ENCODE data around the gene FARP2. TPM values are rescaled to one million over a fixed set of nuclear protein-coding genes. Genes with fewer than 3 reads are reported as not detected.

Gene FARP2
- total RNA-seq, 2 experiments from 2014 or later, result 17.2 to 18.3 TPM

- Histone ChIP-seq H3K9me3 (ENCODE audit: control insufficient read depth in 1 of 2, insufficient read depth in 1 of 2, low read length in 2 of 2) (no peaks in the 10 kb centered on the region), H3K27ac (ENCODE audit: low read depth in 1 of 2, low read length in 2 of 2) (no peak overlapping the region), H3K4me3 (ENCODE audit: low read length) (no peak overlapping the region), H3K4me1 (ENCODE audit: insufficient read depth, low read length) (no peaks in the 10 kb centered on the region), H3K27me3 (ENCODE audit: control insufficient read depth in 1 of 2, insufficient read depth in 2 of 2, low read length in 2 of 2) (no peaks in the 10 kb centered on the region), H3K36me3 (ENCODE audit: insufficient read depth, low read length) (peaks cover 22% of the 10 kb centered on the region)
- Mint-ChIP-seq H3K4me3 (no peak overlapping the region), H3K4me1 (ENCODE audit: low read depth) (no peaks in the 10 kb centered on the region), H3K27me3 (no peaks in the 10 kb centered on the region), H3K27ac (no peak overlapping the region), H3K9me3 (no peaks in the 10 kb centered on the region), H3K36me3 (ENCODE audit: low read depth) (peaks cover 21% of the 10 kb centered on the region)
- ChIA-PET CTCF (no interaction called here), POLR2A (interaction anchor here (0.5 kb wide), 1 partner anchor 145 kb away, joined by 3 read pairs; the partner anchor contains the start of genes ATG4B and THAP4)
- ATAC-seq (ENCODE audit: poor library complexity), result no peak
- intact Hi-C loops (cut with DNase I, micrococcal nuclease), result no loop called here
- TF ChIP-seq, protein P1, sequence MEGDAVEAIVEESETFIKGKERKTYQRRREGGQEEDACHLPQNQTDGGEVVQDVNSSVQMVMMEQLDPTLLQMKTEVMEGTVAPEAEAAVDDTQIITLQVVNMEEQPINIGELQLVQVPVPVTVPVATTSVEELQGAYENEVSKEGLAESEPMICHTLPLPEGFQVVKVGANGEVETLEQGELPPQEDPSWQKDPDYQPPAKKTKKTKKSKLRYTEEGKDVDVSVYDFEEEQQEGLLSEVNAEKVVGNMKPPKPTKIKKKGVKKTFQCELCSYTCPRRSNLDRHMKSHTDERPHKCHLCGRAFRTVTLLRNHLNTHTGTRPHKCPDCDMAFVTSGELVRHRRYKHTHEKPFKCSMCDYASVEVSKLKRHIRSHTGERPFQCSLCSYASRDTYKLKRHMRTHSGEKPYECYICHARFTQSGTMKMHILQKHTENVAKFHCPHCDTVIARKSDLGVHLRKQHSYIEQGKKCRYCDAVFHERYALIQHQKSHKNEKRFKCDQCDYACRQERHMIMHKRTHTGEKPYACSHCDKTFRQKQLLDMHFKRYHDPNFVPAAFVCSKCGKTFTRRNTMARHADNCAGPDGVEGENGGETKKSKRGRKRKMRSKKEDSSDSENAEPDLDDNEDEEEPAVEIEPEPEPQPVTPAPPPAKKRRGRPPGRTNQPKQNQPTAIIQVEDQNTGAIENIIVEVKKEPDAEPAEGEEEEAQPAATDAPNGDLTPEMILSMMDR (IDR thresholded peaks at IDR 0.05), result no peak
- no peak for DNase-seq
Observed at GRCh38 chr2:241492174-241492565, 136.1 kb downstream of the FARP2 start.

DNA sequence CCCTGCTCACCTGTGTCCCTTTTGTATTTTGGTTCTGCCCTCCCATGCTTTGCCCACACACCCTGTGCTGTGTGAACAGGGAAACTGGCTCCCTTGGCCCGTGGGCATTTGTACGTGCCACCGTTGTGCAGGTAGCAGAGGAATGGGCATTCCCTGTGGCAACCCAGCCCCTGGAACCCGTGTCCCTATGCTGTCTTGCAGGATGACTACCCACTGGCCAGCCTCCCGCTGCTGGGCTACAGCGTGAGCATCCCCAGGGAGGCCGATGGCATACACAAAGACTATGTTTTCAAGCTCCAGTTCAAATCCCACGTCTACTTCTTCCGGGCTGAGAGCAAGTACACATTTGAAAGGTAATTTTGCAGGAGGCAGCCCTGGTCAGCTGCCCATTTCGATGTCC lies 137.0 kb downstream of the FARP2 start:
- Histone ChIP-seq H3K9me3 (ENCODE audit: control insufficient read depth in 1 of 2, insufficient read depth in 1 of 2, low read length in 2 of 2) (no peaks in the 10 kb centered on the region), H3K4me1 (ENCODE audit: insufficient read depth, low read length) (no peaks in the 10 kb centered on the region), H3K36me3 (ENCODE audit: insufficient read depth, low read length) (peaks cover 28% of the 10 kb centered on the region), H3K4me3 (ENCODE audit: low read length) (no peak overlapping the region), H3K27ac (ENCODE audit: low read depth in 1 of 2, low read length in 2 of 2) (no peak overlapping the region), H3K27me3 (ENCODE audit: control insufficient read depth in 1 of 2, insufficient read depth in 2 of 2, low read length in 2 of 2) (no peaks in the 10 kb centered on the region)
- peaks cover 21% of the 10 kb centered on the region for H3K36me3 Mint-ChIP-seq (ENCODE audit: low read depth)
- ChIA-PET POLR2A (no interaction called here), CTCF (no interaction called here)
- no peak for DNase-seq
- H3K9me3 Mint-ChIP-seq, result no peaks in the 10 kb centered on the region
- H3K27me3 Mint-ChIP-seq, result no peaks in the 10 kb centered on the region
- no peak for ATAC-seq (ENCODE audit: poor library complexity)
- no peak overlapping the region for H3K4me3 Mint-ChIP-seq
- TF ChIP-seq, protein P1 (IDR thresholded peaks at IDR 0.05), result no peak
- H3K27ac Mint-ChIP-seq, result no peak overlapping the region
- intact Hi-C loops (cut with DNase I, micrococcal nuclease), result no loop called here
- H3K4me1 Mint-ChIP-seq (ENCODE audit: low read depth), result no peaks in the 10 kb centered on the region

DNA sequence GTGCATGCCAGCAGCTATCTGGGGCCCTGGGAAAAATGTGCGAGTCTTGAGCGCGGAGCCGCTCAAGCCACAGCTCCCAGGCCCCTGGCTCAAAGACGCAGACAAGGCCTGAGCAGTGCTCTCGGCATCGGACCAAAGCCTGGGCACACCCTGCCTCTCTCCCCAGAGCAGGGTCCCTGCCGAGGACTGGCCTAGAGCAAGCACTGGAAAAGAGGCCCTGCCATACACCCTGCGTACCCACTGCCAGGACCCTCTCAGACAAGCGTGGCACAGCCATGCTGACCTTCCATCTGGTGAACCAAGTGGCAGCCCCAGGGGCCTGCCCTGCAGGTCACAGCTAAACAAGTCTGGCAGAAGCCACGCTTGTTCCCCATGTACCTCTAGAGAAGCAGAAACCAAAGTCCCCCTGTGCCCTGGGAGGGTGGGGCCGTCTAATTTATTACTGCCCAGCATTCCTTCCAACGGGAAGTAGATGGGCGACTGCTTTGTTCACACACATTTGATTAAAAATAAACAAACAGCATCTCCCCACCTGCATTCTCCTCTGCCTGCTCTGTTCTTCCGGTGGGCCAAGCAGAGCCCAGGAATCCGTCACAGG lies 138.3 kb downstream of the FARP2 start:
- H3K4me1 Mint-ChIP-seq (ENCODE audit: low read depth), result no peaks in the 10 kb centered on the region
- H3K4me3 Mint-ChIP-seq, result no peak overlapping the region
- H3K27me3 ChIP-seq (ENCODE audit: control insufficient read depth in 1 of 2, insufficient read depth in 2 of 2, low read length in 2 of 2), result peaks cover 0 to 2% of the 10 kb centered on the region in 2 experiments
- H3K4me1 ChIP-seq (ENCODE audit: insufficient read depth, low read length), result no peaks in the 10 kb centered on the region
- DNase-seq (no peak), ATAC-seq (ENCODE audit: poor library complexity) (no peak)
- ChIA-PET POLR2A (no interaction called here), CTCF (no interaction called here)
- H3K4me3 ChIP-seq (ENCODE audit: low read length), result no peak overlapping the region
- H3K9me3 Mint-ChIP-seq, result no peaks in the 10 kb centered on the region
- H3K27me3 Mint-ChIP-seq, result no peaks in the 10 kb centered on the region
- no peak overlapping the region for H3K27ac Mint-ChIP-seq
- peaks cover 38% of the 10 kb centered on the region for H3K36me3 ChIP-seq (ENCODE audit: insufficient read depth, low read length)
- H3K36me3 Mint-ChIP-seq (ENCODE audit: low read depth), result peaks cover 21% of the 10 kb centered on the region
- H3K27ac ChIP-seq (ENCODE audit: low read depth in 1 of 2, low read length in 2 of 2), result no peak overlapping the region
- intact Hi-C loops (cut with DNase I, micrococcal nuclease), result no loop called here
- peaks cover 0 to 6% of the 10 kb centered on the region in 2 experiments for H3K9me3 ChIP-seq (ENCODE audit: control insufficient read depth in 1 of 2, insufficient read depth in 1 of 2, low read length in 2 of 2)
- TF ChIP-seq, protein P1 (IDR thresholded peaks at IDR 0.05), result no peak
